ENCODE measurements around the gene FGD6. TPM values are rescaled to one million over a fixed set of nuclear protein-coding genes. Genes with fewer than 3 reads are reported as not detected.

Gene FGD6
- total RNA-seq, 5 donors from 2014 or later (not counting 1 experiment from before 2014, with no cell fraction given), result 0.55 to 1.9 (median 0.70) TPM

DNA sequence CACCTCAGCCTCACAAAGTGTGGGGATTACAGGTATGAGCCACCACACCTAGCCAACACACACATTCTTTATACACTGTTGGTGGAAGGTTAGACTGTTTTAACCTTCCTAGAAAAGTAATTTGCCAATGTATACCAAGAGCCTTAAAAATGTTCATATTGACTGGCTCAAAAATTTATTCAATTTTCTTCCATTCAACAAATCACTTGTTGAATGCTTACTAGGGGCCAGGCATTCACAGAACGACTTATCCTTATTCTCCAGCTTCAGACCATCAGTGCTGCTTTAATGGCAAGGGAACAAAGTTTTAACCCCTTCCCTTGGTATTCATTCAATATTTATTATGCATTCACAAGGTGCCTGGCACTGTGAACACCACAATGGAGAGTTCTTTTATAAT is 146.9 kb downstream of the FGD6 start:
- H3K36me3 Mint-ChIP-seq, result peaks cover 19% of the 10 kb centered on the region
- Histone ChIP-seq H3K9me3 (no peaks in the 10 kb centered on the region), H3K27me3 (replicated peaks in 1 of 2; ENCODE audit: control insufficient read depth in 2 of 2, extremely low read depth in 1 of 2, insufficient read depth in 2 of 2, low read length in 1 of 2) (no peaks in the 10 kb centered on the region), H3K4me1 (ENCODE audit: control insufficient read depth in 1 of 2, extremely low read depth in 1 of 2, insufficient read depth in 2 of 2, low read length in 2 of 2) (peaks cover 3 to 8% of the 10 kb centered on the region in 2 experiments), H3K36me3 (ENCODE audit: control insufficient read depth in 2 of 2, extremely low read depth in 1 of 2, insufficient read depth in 1 of 2, low read length in 1 of 2) (peaks cover 4 to 15% of the 10 kb centered on the region in 2 donors), H3K4me3 (ENCODE audit: control insufficient read depth in 1 of 2, extremely low read depth in 1 of 2, low read length in 1 of 2) (no peak overlapping the region), H3K27ac (ENCODE audit: low read length) (no peak overlapping the region)
- H3K27me3 Mint-ChIP-seq, result no peaks in the 10 kb centered on the region
- no peaks in the 10 kb centered on the region for H3K9me3 Mint-ChIP-seq
- ATAC-seq (replicated peaks in 1 of 4) (no peak), DNase-seq (no peak)
- H3K4me3 Mint-ChIP-seq, result no peak overlapping the region
- no peak overlapping the region for H3K27ac Mint-ChIP-seq
- WGBS (ENCODE audit: insufficient coverage), result 91% methylated on average over 1 of the region's 1 CpG
- ChIA-PET CTCF (interaction anchor here in 1 of 2 donors (0.7 kb wide), 1 partner anchor 404 kb away, joined by 8 read pairs; no protein-coding TSS in a partner anchor), POLR2A (interaction anchor here in 1 of 2 donors (0.6 kb wide), 1 partner anchor 17 kb away, joined by 3 read pairs; no protein-coding TSS in a partner anchor)
- H3K4me1 Mint-ChIP-seq, result peaks cover 29 to 31% (median 30%) of the 10 kb centered on the region in 3 donors

DNA sequence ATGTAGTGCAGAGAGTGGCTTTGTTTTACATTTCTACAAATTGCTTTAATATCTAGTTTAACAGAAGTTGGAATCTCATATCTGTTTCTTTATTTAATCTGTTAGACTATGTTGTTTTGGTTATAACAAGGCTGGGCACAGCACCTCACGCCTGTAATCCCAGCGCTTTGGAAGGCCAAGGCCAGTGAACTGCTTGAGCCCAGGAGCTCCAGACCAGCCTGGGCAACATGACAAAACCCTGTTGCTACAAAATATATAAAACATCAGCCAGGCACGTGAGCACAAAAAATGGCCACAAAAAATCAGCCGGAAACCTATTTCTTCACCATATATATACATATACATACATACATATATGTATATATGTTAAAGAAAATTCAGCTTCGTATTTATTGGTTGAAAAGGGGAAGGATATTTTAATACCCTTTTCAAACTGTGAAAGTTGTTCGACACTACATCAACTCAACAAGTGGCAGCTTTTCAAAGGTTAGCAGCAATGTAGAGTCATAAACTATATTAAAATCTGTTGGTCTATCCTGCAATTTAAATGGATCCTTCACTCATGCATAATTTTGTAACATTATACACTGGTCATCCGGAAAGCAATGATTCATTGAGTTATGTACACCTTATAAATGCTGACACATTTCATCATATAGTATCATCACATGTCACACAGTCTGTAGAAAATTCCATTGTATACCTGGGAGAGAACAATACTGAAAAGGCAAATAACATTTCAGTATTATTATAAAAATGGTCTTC is 151.0 kb downstream of the FGD6 start:
- CTCF ChIA-PET, result no interaction called here
- Histone ChIP-seq H3K27me3 (replicated peaks in 1 of 2; ENCODE audit: control insufficient read depth in 2 of 2, extremely low read depth in 1 of 2, insufficient read depth in 2 of 2, low read length in 1 of 2) (no peaks in the 10 kb centered on the region), H3K27ac (ENCODE audit: low read length) (no peak overlapping the region), H3K4me1 (ENCODE audit: control insufficient read depth in 1 of 2, extremely low read depth in 1 of 2, insufficient read depth in 2 of 2, low read length in 2 of 2) (no peaks in the 10 kb centered on the region), H3K36me3 (ENCODE audit: control insufficient read depth in 2 of 2, extremely low read depth in 1 of 2, insufficient read depth in 1 of 2, low read length in 1 of 2) (peaks cover 8 to 38% of the 10 kb centered on the region in 2 donors), H3K9me3 (no peaks in the 10 kb centered on the region), H3K4me3 (ENCODE audit: control insufficient read depth in 1 of 2, extremely low read depth in 1 of 2, low read length in 1 of 2) (no peak overlapping the region)
- H3K9me3 Mint-ChIP-seq, result no peaks in the 10 kb centered on the region
- POLR2A ChIA-PET, result interaction anchor here in 1 of 2 donors (0.6 kb wide), 1 partner anchor 918 kb away, joined by 3 read pairs; the partner anchor contains the start of gene PLXNC1
- no CpG with 5 or more reads among the region's 7 CpGs for WGBS (ENCODE audit: insufficient coverage)
- H3K27me3 Mint-ChIP-seq, result no peaks in the 10 kb centered on the region
- peaks cover 18 to 33% (median 21%) of the 10 kb centered on the region in 3 donors for H3K4me1 Mint-ChIP-seq
- ATAC-seq (replicated peaks in 1 of 4) (no peak), DNase-seq (no peak)
- peaks cover 37% of the 10 kb centered on the region for H3K36me3 Mint-ChIP-seq
- no peak overlapping the region for H3K27ac Mint-ChIP-seq
- no peak overlapping the region for H3K4me3 Mint-ChIP-seq

GRCh38 chr12:95060951-95061350 is 156.3 kb downstream of the FGD6 start:
- POLR2A ChIA-PET, result no interaction called here
- no peak overlapping the region for H3K27ac ChIP-seq (ENCODE audit: low read length)
- peaks cover 0 to 7% (median 4%) of the 10 kb centered on the region in 3 donors for H3K4me1 Mint-ChIP-seq
- WGBS (ENCODE audit: insufficient coverage), result 100% methylated on average over 1 of the region's 1 CpG
- ATAC-seq (replicated peaks in 1 of 4) (no peak), DNase-seq (no peak)
- no peaks in the 10 kb centered on the region for H3K9me3 Mint-ChIP-seq
- peaks cover 39% of the 10 kb centered on the region for H3K36me3 Mint-ChIP-seq
- H3K36me3 ChIP-seq (ENCODE audit: control insufficient read depth in 2 of 2, extremely low read depth in 1 of 2, insufficient read depth in 1 of 2, low read length in 1 of 2), result peaks cover 7 to 67% of the 10 kb centered on the region in 2 donors
- no peaks in the 10 kb centered on the region for H3K9me3 ChIP-seq
- H3K27ac Mint-ChIP-seq, result no peak overlapping the region
- no peaks in the 10 kb centered on the region for H3K4me1 ChIP-seq (ENCODE audit: control insufficient read depth in 1 of 2, extremely low read depth in 1 of 2, insufficient read depth in 2 of 2, low read length in 2 of 2)
- no peaks in the 10 kb centered on the region for H3K27me3 Mint-ChIP-seq
- CTCF ChIA-PET, result no interaction called here
- no peak overlapping the region for H3K4me3 Mint-ChIP-seq
- H3K4me3 ChIP-seq (ENCODE audit: control insufficient read depth in 1 of 2, extremely low read depth in 1 of 2, low read length in 1 of 2), result no peak overlapping the region
- H3K27me3 ChIP-seq (replicated peaks in 1 of 2; ENCODE audit: control insufficient read depth in 2 of 2, extremely low read depth in 1 of 2, insufficient read depth in 2 of 2, low read length in 1 of 2), result no peaks in the 10 kb centered on the region

DNA sequence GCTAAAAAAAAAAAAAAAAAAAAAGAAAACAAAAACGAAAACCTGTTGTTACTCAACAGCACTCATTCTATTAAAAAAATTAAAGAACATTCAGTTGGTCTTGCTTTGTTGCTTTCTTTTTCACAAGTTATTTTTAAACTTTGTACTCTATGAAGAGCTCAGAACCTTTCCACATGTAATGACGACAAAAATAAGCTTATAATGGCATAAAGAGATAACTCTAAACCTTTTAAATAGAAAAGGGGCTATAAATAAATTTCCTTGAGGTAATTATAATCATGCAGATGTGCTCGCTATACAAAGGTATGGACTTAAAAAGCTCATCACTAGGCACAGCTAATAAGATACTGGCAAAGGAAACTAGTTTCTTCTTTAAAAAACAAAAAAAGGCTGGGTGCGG is 157.3 kb downstream of the FGD6 start:
- H3K27ac Mint-ChIP-seq, result no peak overlapping the region
- no peak for DNase-seq
- no peak for ATAC-seq (replicated peaks in 1 of 4)
- H3K4me1 Mint-ChIP-seq, result peaks cover 0 to 7% (median 4%) of the 10 kb centered on the region in 3 donors
- H3K27me3 ChIP-seq (replicated peaks in 1 of 2; ENCODE audit: control insufficient read depth in 2 of 2, extremely low read depth in 1 of 2, insufficient read depth in 2 of 2, low read length in 1 of 2), result no peaks in the 10 kb centered on the region
- H3K9me3 ChIP-seq, result no peaks in the 10 kb centered on the region
- peaks cover 43% of the 10 kb centered on the region for H3K36me3 Mint-ChIP-seq
- H3K27me3 Mint-ChIP-seq, result no peaks in the 10 kb centered on the region
- CTCF ChIA-PET, result interaction anchor here in 1 of 2 donors (0.6 to 1.2 kb wide), 4 partner anchors 12 to 1261 kb away, joined by 3 to 5 read pairs (median 4); partner anchors contain the start of gene USP44
- H3K4me3 Mint-ChIP-seq, result no peak overlapping the region
- no peak overlapping the region for H3K4me3 ChIP-seq (ENCODE audit: control insufficient read depth in 1 of 2, extremely low read depth in 1 of 2, low read length in 1 of 2)
- H3K9me3 Mint-ChIP-seq, result no peaks in the 10 kb centered on the region
- H3K27ac ChIP-seq (ENCODE audit: low read length), result no peak overlapping the region
- 100% methylated on average over 1 of the region's 4 CpGs for WGBS (ENCODE audit: insufficient coverage)
- POLR2A ChIA-PET, result interaction anchor here in 1 of 2 donors (0.6 kb wide), 1 partner anchor 219 kb away, joined by 4 read pairs; no protein-coding TSS in a partner anchor
- H3K4me1 ChIP-seq (ENCODE audit: control insufficient read depth in 1 of 2, extremely low read depth in 1 of 2, insufficient read depth in 2 of 2, low read length in 2 of 2), result no peaks in the 10 kb centered on the region
- peaks cover 7 to 69% of the 10 kb centered on the region in 2 donors for H3K36me3 ChIP-seq (ENCODE audit: control insufficient read depth in 2 of 2, extremely low read depth in 1 of 2, insufficient read depth in 1 of 2, low read length in 1 of 2)

GRCh38 chr12:95057424-95057823 is 159.8 kb downstream of the FGD6 start:
- Mint-ChIP-seq H3K4me3 (no peak overlapping the region), H3K4me1 (no peaks in the 10 kb centered on the region), H3K27ac (no peak overlapping the region), H3K9me3 (no peaks in the 10 kb centered on the region), H3K36me3 (peaks cover 35% of the 10 kb centered on the region), H3K27me3 (no peaks in the 10 kb centered on the region)
- Histone ChIP-seq H3K27ac (ENCODE audit: low read length) (no peak overlapping the region), H3K27me3 (replicated peaks in 1 of 2; ENCODE audit: control insufficient read depth in 2 of 2, extremely low read depth in 1 of 2, insufficient read depth in 2 of 2, low read length in 1 of 2) (no peaks in the 10 kb centered on the region), H3K9me3 (no peaks in the 10 kb centered on the region), H3K4me1 (ENCODE audit: control insufficient read depth in 1 of 2, extremely low read depth in 1 of 2, insufficient read depth in 2 of 2, low read length in 2 of 2) (no peaks in the 10 kb centered on the region), H3K4me3 (ENCODE audit: control insufficient read depth in 1 of 2, extremely low read depth in 1 of 2, low read length in 1 of 2) (no peak overlapping the region), H3K36me3 (ENCODE audit: control insufficient read depth in 2 of 2, extremely low read depth in 1 of 2, insufficient read depth in 1 of 2, low read length in 1 of 2) (peaks cover 7 to 64% of the 10 kb centered on the region in 2 donors)
- ChIA-PET CTCF (interaction anchor here in 1 of 2 donors (0.6 kb wide), 1 partner anchor 1546 kb away, joined by 3 read pairs; no protein-coding TSS in a partner anchor), POLR2A (interaction anchor here (0.6 to 0.7 kb wide), 4 partner anchors 15 to 772 kb away, joined by 3 to 11 read pairs (median 4); no protein-coding TSS in a partner anchor)
- WGBS (ENCODE audit: insufficient coverage), result no CpG with 5 or more reads among the region's 3 CpGs
- DNase-seq (no peak), ATAC-seq (replicated peaks in 1 of 4) (no peak)

DNA sequence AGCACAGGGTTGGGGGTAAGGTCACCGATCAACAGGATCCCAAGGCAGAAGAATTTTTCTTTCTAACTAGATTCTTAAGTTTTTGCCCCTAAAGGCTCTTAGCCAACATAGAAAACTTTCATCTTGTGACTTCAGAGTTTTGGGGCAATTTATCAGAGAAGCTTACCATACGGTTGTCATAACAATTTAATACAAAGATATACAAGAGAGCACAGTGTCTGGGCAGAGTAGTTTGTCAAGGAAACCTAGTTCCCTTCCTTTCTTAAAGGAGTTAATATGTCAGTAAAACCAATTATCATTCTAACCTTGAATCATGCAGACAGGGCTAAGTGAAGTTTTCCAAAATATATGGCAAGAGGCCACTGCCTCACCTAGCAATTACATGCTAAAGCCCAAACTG is 162.2 kb downstream of the FGD6 start:
- ChIA-PET CTCF (interaction anchor here in 1 of 2 donors (0.6 kb wide), 2 partner anchors 408 to 1636 kb away, joined by 3 to 5 read pairs; no protein-coding TSS in a partner anchor), POLR2A (interaction anchor here in 1 of 2 donors (0.6 kb wide), 1 partner anchor 221 kb away, joined by 3 read pairs; no protein-coding TSS in a partner anchor)
- H3K27ac Mint-ChIP-seq, result no peak overlapping the region
- H3K27me3 Mint-ChIP-seq, result no peaks in the 10 kb centered on the region
- ATAC-seq (replicated peaks in 1 of 4) (no peak), DNase-seq (no peak)
- H3K36me3 ChIP-seq (ENCODE audit: control insufficient read depth in 2 of 2, extremely low read depth in 1 of 2, insufficient read depth in 1 of 2, low read length in 1 of 2), result peaks cover 2 to 59% of the 10 kb centered on the region in 2 donors
- H3K9me3 ChIP-seq, result no peaks in the 10 kb centered on the region
- H3K36me3 Mint-ChIP-seq, result peaks cover 35% of the 10 kb centered on the region
- H3K27me3 ChIP-seq (replicated peaks in 1 of 2; ENCODE audit: control insufficient read depth in 2 of 2, extremely low read depth in 1 of 2, insufficient read depth in 2 of 2, low read length in 1 of 2), result no peaks in the 10 kb centered on the region
- no peak overlapping the region for H3K4me3 Mint-ChIP-seq
- WGBS (ENCODE audit: insufficient coverage), result no CpG with 5 or more reads among the region's 2 CpGs
- H3K9me3 Mint-ChIP-seq, result no peaks in the 10 kb centered on the region
- no peaks in the 10 kb centered on the region for H3K4me1 ChIP-seq (ENCODE audit: control insufficient read depth in 1 of 2, extremely low read depth in 1 of 2, insufficient read depth in 2 of 2, low read length in 2 of 2)
- no peak overlapping the region for H3K27ac ChIP-seq (ENCODE audit: low read length)
- H3K4me1 Mint-ChIP-seq, result no peaks in the 10 kb centered on the region
- H3K4me3 ChIP-seq (ENCODE audit: control insufficient read depth in 1 of 2, extremely low read depth in 1 of 2, low read length in 1 of 2), result no peak overlapping the region
